Measurements from ENCODE around the gene ECI2.

Gene ECI2

GRCh38 chr6:4085332-4085700 is 50.1 kb downstream of the ECI2 start:
- H3K9ac ChIP-seq (ENCODE audit: low read depth, low read length, poor library complexity, severe bottlenecking), result no peak overlapping the region
- H3K27me3 ChIP-seq (ENCODE audit: insufficient read depth, low read length, poor library complexity, severe bottlenecking), result no peaks in the 10 kb centered on the region
- H3K36me3 ChIP-seq (ENCODE audit: insufficient read depth, low read length), result no peaks in the 10 kb centered on the region
- no peaks in the 10 kb centered on the region for H3K9me2 ChIP-seq (replicated peaks; ENCODE audit: low read depth, low read length)
- TF ChIP-seq CTCF (conservative IDR thresholded peaks at IDR 0.05; ENCODE audit: low read length), result no peak
- TF ChIP-seq EZH2phosphoT487 (IDR thresholded peaks at IDR 0.05; ENCODE audit: borderline replicate concordance), result no peak
- H3K79me2 ChIP-seq (ENCODE audit: insufficient read depth, low read length), result no peaks in the 10 kb centered on the region
- no peak overlapping the region for H3K4me3 ChIP-seq (ENCODE audit: low read length, poor library complexity, severe bottlenecking)
- no peaks in the 10 kb centered on the region for H3K9me3 ChIP-seq (ENCODE audit: insufficient read depth, low read depth, low read length)
- no peaks in the 10 kb centered on the region for H3K4me1 ChIP-seq (ENCODE audit: insufficient read depth, low read length, poor library complexity, severe bottlenecking)
- H3K4me2 ChIP-seq (ENCODE audit: low read depth, low read length, poor library complexity, severe bottlenecking), result no peak overlapping the region
- H2AFZ ChIP-seq (ENCODE audit: low read length), result no peak overlapping the region
- H3F3A ChIP-seq (ENCODE audit: low read depth), result no peaks in the 10 kb centered on the region
- H4K20me1 ChIP-seq (ENCODE audit: insufficient read depth, low read length, poor library complexity, severe bottlenecking), result no peaks in the 10 kb centered on the region

GRCh38 chr6:4084444-4085331 is 50.7 kb downstream of the ECI2 start:
- H4K20me1 ChIP-seq (ENCODE audit: insufficient read depth, low read length, poor library complexity, severe bottlenecking), result no peaks in the 10 kb centered on the region
- no peaks in the 10 kb centered on the region for H3K9me3 ChIP-seq (ENCODE audit: insufficient read depth, low read depth, low read length)
- H2AFZ ChIP-seq (ENCODE audit: low read length), result no peak overlapping the region
- no peaks in the 10 kb centered on the region for H3K79me2 ChIP-seq (ENCODE audit: insufficient read depth, low read length)
- no peaks in the 10 kb centered on the region for H3K4me1 ChIP-seq (ENCODE audit: insufficient read depth, low read length, poor library complexity, severe bottlenecking)
- H3K36me3 ChIP-seq (ENCODE audit: insufficient read depth, low read length), result no peaks in the 10 kb centered on the region
- no peaks in the 10 kb centered on the region for H3F3A ChIP-seq (ENCODE audit: low read depth)
- no peaks in the 10 kb centered on the region for H3K27me3 ChIP-seq (ENCODE audit: insufficient read depth, low read length, poor library complexity, severe bottlenecking)
- TF ChIP-seq CTCF (conservative IDR thresholded peaks at IDR 0.05; ENCODE audit: low read length), result no peak
- TF ChIP-seq EZH2phosphoT487 (IDR thresholded peaks at IDR 0.05; ENCODE audit: borderline replicate concordance), result no peak
- H3K9ac ChIP-seq (ENCODE audit: low read depth, low read length, poor library complexity, severe bottlenecking), result no peak overlapping the region
- H3K4me2 ChIP-seq (ENCODE audit: low read depth, low read length, poor library complexity, severe bottlenecking), result no peak overlapping the region
- no peak overlapping the region for H3K4me3 ChIP-seq (ENCODE audit: low read length, poor library complexity, severe bottlenecking)
- no peaks in the 10 kb centered on the region for H3K9me2 ChIP-seq (replicated peaks; ENCODE audit: low read depth, low read length)

- no peak within 1 kb of the TSS for H3K4me3 ChIP-seq (ENCODE audit: low read length, poor library complexity, severe bottlenecking)
- no peaks in the 10 kb centered on the region for H3K9me2 ChIP-seq (replicated peaks; ENCODE audit: low read depth, low read length)
- H3K79me2 ChIP-seq (ENCODE audit: insufficient read depth, low read length), result no peaks in the 10 kb centered on the region
- H2AFZ ChIP-seq (ENCODE audit: low read length), result no peak within 1 kb of the TSS
- H3F3A ChIP-seq (ENCODE audit: low read depth), result no peaks in the 10 kb centered on the region
- H3K36me3 ChIP-seq (ENCODE audit: insufficient read depth, low read length), result no peaks in the 10 kb centered on the region
- no peak for TF ChIP-seq EZH2phosphoT487 (IDR thresholded peaks at IDR 0.05; ENCODE audit: borderline replicate concordance)
- TF ChIP-seq CTCF (conservative IDR thresholded peaks at IDR 0.05; ENCODE audit: low read length), result no peak
- H3K9ac ChIP-seq (ENCODE audit: low read depth, low read length, poor library complexity, severe bottlenecking), result no peak within 1 kb of the TSS
- no peak within 1 kb of the TSS for H3K4me2 ChIP-seq (ENCODE audit: low read depth, low read length, poor library complexity, severe bottlenecking)
- H3K4me1 ChIP-seq (ENCODE audit: insufficient read depth, low read length, poor library complexity, severe bottlenecking), result no peaks in the 10 kb centered on the region
- H4K20me1 ChIP-seq (ENCODE audit: insufficient read depth, low read length, poor library complexity, severe bottlenecking), result no peaks in the 10 kb centered on the region
- H3K9me3 ChIP-seq (ENCODE audit: insufficient read depth, low read depth, low read length), result no peaks in the 10 kb centered on the region
- H3K27me3 ChIP-seq (ENCODE audit: insufficient read depth, low read length, poor library complexity, severe bottlenecking), result no peaks in the 10 kb centered on the region
Observed at GRCh38 chr6:4078691-4079471, 56.5 kb downstream of the ECI2 start, which contains the start of gene FAM217A. Gene FAM217A, minus strand, starts transcription at chr6:4079137. Its CDS starts 1,723 bp downstream, at chr6:4077414.

Data from Loucy (cell line).